Lower leg skin (tissue), 4 donors: ENCODE results near the gene ZP3. TPM values are rescaled to one million over a fixed set of nuclear protein-coding genes. Genes with fewer than 3 reads are reported as not detected.
A peak's percentile ranks its signal among the peaks of the same experiment; 100 is the strongest.

Experiments used
- DNase-seq, 2 donors: peaks; one replicate each; pipeline ENCODE4 v3.0.0-alpha.2; 2019; ENCODE audit warnings: low spot score in 2 of 2
- H3K4me3 ChIP-seq: fragments of 200-600 bp; sonication (generic); 2 replicates; pipeline ENCODE4 v1.5.1; 2017; ENCODE audit warnings: mild to moderate bottlenecking, low read depth; ENCODE audit not compliant: poor library complexity, severe bottlenecking
- CTCF ChIP-seq, 3 donors: fragments of 450-650 bp; IDR thresholded peaks; one replicate each; pipeline ENCODE4 v1.5.1; 2016; ENCODE audit warnings: antibody characterized with exemption in 3 of 3, mild to moderate bottlenecking in 3 of 3, moderate library complexity in 2 of 3
- POLR2A ChIP-seq, 2 donors: fragments of 450-650 bp; IDR thresholded peaks; one replicate each; pipeline ENCODE4 v1.6.1; 2016 to 2017; ENCODE audit warnings: antibody characterized with exemption in 2 of 2, mild to moderate bottlenecking in 1 of 2, moderate library complexity in 1 of 2
- WGBS, 2 donors: methylation state at CpG; one replicate each; pipeline ENCODE4 v1.1.5; 2018; 5-methylcytosine and 5-hydroxymethylcytosine counted together
- intact Hi-C: fragments of 100-400 bp; cut with DNase I; formaldehyde crosslinking; loops from one replicate; pipeline ENCODE4 v1.15.0; 2023; ENCODE audit warnings: low total_unique reads
- total RNA-seq, 4 donors: library from RNA; depleted of rRNA; stranded (reverse); fragments of >200 nt; gene quantifications; one replicate each; pipeline ENCODE4 v1.1.0, GENCODE V29; 2016

Gene ZP3
- 10 to 100 TPM in 1 of 4 donors, 1 to 10 TPM in 3; 2.6 to 11.7 (median 4.0) TPM for total RNA-seq

- no peak for TF ChIP-seq POLR2A (IDR thresholded peaks at IDR 0.05)
- TF ChIP-seq CTCF (IDR thresholded peaks at IDR 0.05), result no peak
- DNase-seq, result no peak
- 79 to 88% methylated on average over 6 to 7 of the region's 10 CpGs for WGBS, 2 donors
- no peak within 1 kb of the TSS for H3K4me3 ChIP-seq
- intact Hi-C loops, result no loop called here
Observed at GRCh38 chr7:76424413-76425111, at the start of gene ZP3. Gene ZP3 (plus strand): TSS chr7:76424950. CDS start chr7:76424965, 15 bp downstream.

GRCh38 chr7:76375251-76375650 lies 49.5 kb upstream of the ZP3 start:
- H3K4me3 ChIP-seq, result no peak overlapping the region
- 74 to 84% methylated on average over 9 of the region's 9 CpGs for WGBS, 2 donors
- no peak for DNase-seq
- intact Hi-C loops, result no loop called here
- TF ChIP-seq POLR2A (IDR thresholded peaks at IDR 0.05) (no peak), CTCF (IDR thresholded peaks at IDR 0.05) (no peak)

GRCh38 chr7:76377186-76377918 lies 47.4 kb upstream of the ZP3 start:
- H3K4me3 ChIP-seq, result no peak overlapping the region
- WGBS, 2 donors, result 63 to 70% methylated on average over 9 of the region's 9 CpGs
- intact Hi-C loops, result no loop called here
- TF ChIP-seq POLR2A (IDR thresholded peaks at IDR 0.05) (no peak), CTCF (IDR thresholded peaks at IDR 0.05) (no peak)
- DNase-seq, result no peak

- H3K4me3 ChIP-seq, result no peak overlapping the region
- DNase-seq, result peak in 1 of 2 donors; percentile 90
- WGBS, 2 donors, result 41 to 50% methylated on average over 7 of the region's 7 CpGs
- TF ChIP-seq POLR2A (IDR thresholded peaks at IDR 0.05), result no peak
- TF ChIP-seq CTCF (IDR thresholded peaks at IDR 0.05), result no peak
- intact Hi-C loops, result no loop called here
Observed at GRCh38 chr7:76380623-76380966, 44.2 kb upstream of the ZP3 start.

- no peak overlapping the region for H3K4me3 ChIP-seq
- DNase-seq, result no peak
- TF ChIP-seq CTCF (IDR thresholded peaks at IDR 0.05), result no peak
- no peak for TF ChIP-seq POLR2A (IDR thresholded peaks at IDR 0.05)
- intact Hi-C loops, result no loop called here
- WGBS, 2 donors, result 95 to 96% methylated on average over 7 of the region's 7 CpGs
Observed at GRCh38 chr7:76381814-76382213, 42.9 kb upstream of the ZP3 start.
